H1 (cell line): ENCODE results near the gene CHST8. TPM values are rescaled to one million over a fixed set of nuclear protein-coding genes. Genes with fewer than 3 reads are reported as not detected.
A peak's percentile ranks its signal among the peaks of the same experiment; 100 is the strongest.

Experiments
- CTCF ChIA-PET: fragments of 300-600 bp; sonication (Branson Sonifier 250); formaldehyde crosslinking; loops from one replicate; lab custom pipeline; 2021; ENCODE audit not compliant: partially characterized antibody; lab: Charles Lee
- POLR2A ChIA-PET: fragments of 300-600 bp; sonication (Branson Sonifier 250); formaldehyde crosslinking; loops from one replicate; lab custom pipeline; 2021; ENCODE audit warnings: inconsistent platforms; ENCODE audit not compliant: partially characterized antibody; lab: Charles Lee
- DNase-seq, 2 experiments: peaks; one replicate each; pipeline versions ENCODE4 v3.0.0 to v3.0.0-alpha.2; 2010 to 2022; ENCODE audit warnings: low spot score in 2 of 2, low read depth in 1 of 2, mixed read lengths in 1 of 2
- FAIRE-seq: peaks from 2 replicates; lab custom pipeline; 2011; peaks lifted over from hg19 to GRCh38; lab: Jason Lieb, UNC
- H2AFZ ChIP-seq: 2 replicates; pipeline ENCODE4 v1.8.1; 2012; ENCODE audit warnings: low read length, inconsistent platforms
- H2AK5ac ChIP-seq: 2 replicates; pipeline ENCODE4 v1.6.1; 2013; ENCODE audit warnings: low read depth, low read length
- H2BK120ac ChIP-seq: replicated peaks from 2 replicates; pipeline ENCODE3; 2013; ENCODE audit warnings: low read depth, low read length, inconsistent platforms
- H2BK12ac ChIP-seq: 2 replicates; pipeline ENCODE4 v1.6.1; 2013; ENCODE audit warnings: low read depth, low read length
- H2BK15ac ChIP-seq: 2 replicates; pipeline ENCODE4 v1.6.1; 2013; ENCODE audit warnings: low read length
- H2BK20ac ChIP-seq: 2 replicates; pipeline ENCODE4 v1.6.1; 2013; ENCODE audit warnings: low read length
- H2BK5ac ChIP-seq: 2 replicates; pipeline ENCODE4 v1.6.1; 2013; ENCODE audit warnings: low read depth, low read length
- H3K14ac ChIP-seq: 2 replicates; pipeline ENCODE4 v1.6.1; 2013; ENCODE audit warnings: inconsistent platforms; ENCODE audit not compliant: insufficient read length
- H3K18ac ChIP-seq: 2 replicates; pipeline ENCODE4 v1.6.1; 2013; ENCODE audit warnings: low read length; ENCODE audit errors: extremely low read depth
- H3K23ac ChIP-seq: 2 replicates; pipeline ENCODE4 v1.6.1; 2013; ENCODE audit warnings: inconsistent platforms; ENCODE audit not compliant: insufficient read length
- H3K23me2 ChIP-seq: 2 replicates; pipeline ENCODE4 v1.6.1; 2013; ENCODE audit warnings: low read depth, low read length
- H3K27ac ChIP-seq: 2 replicates; pipeline ENCODE4 v1.6.1; 2011; ENCODE audit warnings: low read depth, low read length, inconsistent platforms
- H3K27me3 ChIP-seq, 4 experiments: replicated peaks in 1 of 4; 1 replicate in 1 of 4; 2 replicates in 3 of 4; pipeline versions ENCODE4 v1.6.1 to v1.8.1; 2011 to 2013; ENCODE audit warnings: low read length in 3 of 4, mild to moderate bottlenecking in 3 of 4, inconsistent platforms in 2 of 4, mixed read lengths in 2 of 4, moderate library complexity in 1 of 4; ENCODE audit not compliant: control insufficient read depth in 3 of 4, insufficient read depth in 3 of 4; ENCODE audit errors: extremely low read depth in 1 of 4
- H3K36me3 ChIP-seq, 4 experiments: 2 replicates each; pipeline versions ENCODE4 v1.6.1 to v1.8.1; 2011 to 2013; ENCODE audit warnings: mild to moderate bottlenecking in 4 of 4, low read length in 3 of 4, moderate library complexity in 2 of 4, control low read depth in 1 of 4, inconsistent platforms in 1 of 4; ENCODE audit not compliant: insufficient read depth in 4 of 4, control insufficient read depth in 2 of 4
- H3K4ac ChIP-seq: replicated peaks from 2 replicates; pipeline ENCODE3; 2013; ENCODE audit warnings: low read length, low read depth, mixed read lengths, inconsistent platforms; ENCODE audit not compliant: insufficient read length
- H3K4me1 ChIP-seq, 4 experiments: replicated peaks in 1 of 4; 1 replicate in 1 of 4; 2 replicates in 3 of 4; pipeline versions ENCODE4 v1.6.1 to v1.8.1; 2011 to 2013; ENCODE audit warnings: low read length in 3 of 4, inconsistent platforms in 2 of 4, mixed read lengths in 1 of 4; ENCODE audit not compliant: insufficient read depth in 4 of 4, control insufficient read depth in 3 of 4
- H3K4me2 ChIP-seq, 2 experiments: 2 replicates each; pipeline versions ENCODE4 v1.6.1 to v1.8.1; 2011 to 2013; ENCODE audit warnings: low read depth in 2 of 2, low read length in 2 of 2, control low read depth in 1 of 2, inconsistent platforms in 1 of 2, mild to moderate bottlenecking in 1 of 2; ENCODE audit not compliant: insufficient read depth in 1 of 2
- H3K4me3 ChIP-seq, 4 experiments: fragments of 200-600, 300-600 bp in 1 of 4; sonication (generic), shearing (Covaris generic), sonication (Bioruptor Twin) in 1 of 4; 2 replicates each; pipeline versions ENCODE4 v1.5.1 to v1.8.1; 2011 to 2016; ENCODE audit warnings: low read length in 4 of 4, low read depth in 3 of 4, control low read depth in 2 of 4, inconsistent platforms in 2 of 4, mild to moderate bottlenecking in 2 of 4, mixed read lengths in 1 of 4, moderate library complexity in 1 of 4; ENCODE audit not compliant: insufficient read depth in 2 of 4; ENCODE audit errors: extremely low read depth in 1 of 4
- H3K56ac ChIP-seq: replicated peaks from 2 replicates; pipeline ENCODE3; 2013; ENCODE audit warnings: low read depth, mild to moderate bottlenecking, mixed read lengths, low read length, inconsistent platforms; ENCODE audit not compliant: insufficient read length
- H3K79me1 ChIP-seq: 2 replicates; pipeline ENCODE4 v1.6.1; 2013; ENCODE audit warnings: low read depth, low read length, control low read depth
- H3K79me2 ChIP-seq, 2 experiments: 2 replicates each; pipeline versions ENCODE4 v1.6.1 to v1.8.1; 2012 to 2013; ENCODE audit warnings: low read length in 2 of 2, mild to moderate bottlenecking in 2 of 2, inconsistent platforms in 1 of 2; ENCODE audit not compliant: insufficient read depth in 2 of 2, control insufficient read depth in 1 of 2
- H3K9ac ChIP-seq, 4 experiments: replicated peaks in 1 of 4; 1 replicate in 1 of 4; 2 replicates in 3 of 4; pipeline versions ENCODE4 v1.6.1 to v1.8.1; 2011 to 2013; ENCODE audit warnings: low read depth in 3 of 4, low read length in 3 of 4, control low read depth in 2 of 4, mild to moderate bottlenecking in 2 of 4, moderate library complexity in 2 of 4, inconsistent platforms in 1 of 4; ENCODE audit errors: extremely low read depth in 1 of 4
- H3K9me3 ChIP-seq, 2 experiments: 2 replicates each; pipeline versions ENCODE4 v1.6.1 to v1.8.1; 2012 to 2013; ENCODE audit warnings: mild to moderate bottlenecking in 2 of 2, moderate library complexity in 2 of 2, control low read depth in 1 of 2, inconsistent platforms in 1 of 2, low read depth in 1 of 2, low read length in 1 of 2, mixed read lengths in 1 of 2; ENCODE audit not compliant: insufficient read depth in 2 of 2
- H4K20me1 ChIP-seq, 2 experiments: replicated peaks in 1 of 2; 2 replicates each; pipeline versions ENCODE3 to v1.8.1; 2011 to 2013; ENCODE audit warnings: inconsistent platforms in 2 of 2, low read length in 2 of 2, mild to moderate bottlenecking in 1 of 2; ENCODE audit not compliant: insufficient read depth in 2 of 2, control insufficient read depth in 1 of 2
- H4K5ac ChIP-seq: 2 replicates; pipeline ENCODE4 v1.6.1; 2013; ENCODE audit warnings: low read length, low read depth, mixed read lengths, inconsistent platforms; ENCODE audit not compliant: insufficient read length
- H4K8ac ChIP-seq: 2 replicates; pipeline ENCODE4 v1.8.0; 2013; ENCODE audit warnings: mild to moderate bottlenecking, moderate library complexity, low read length, inconsistent platforms; ENCODE audit not compliant: insufficient read depth; ENCODE audit errors: extremely low read depth
- H4K91ac ChIP-seq: replicated peaks from 2 replicates; pipeline ENCODE3; 2013; ENCODE audit warnings: low read length, mixed read lengths, inconsistent platforms; ENCODE audit not compliant: insufficient read length
- BRCA1 ChIP-seq: IDR thresholded peaks from 2 replicates; pipeline ENCODE4 v1.6.1; 2012; ENCODE audit warnings: low read depth, low read length, improper control_type of control experiment
- CBX8 ChIP-seq: fragments of 300-800, 300-1000 bp; sonication (generic); IDR thresholded peaks from 2 replicates; pipeline ENCODE4 v1.7.1; 2016; ENCODE audit warnings: low read depth, low read length, borderline replicate concordance
- CEBPB ChIP-seq: IDR thresholded peaks from 2 replicates; pipeline ENCODE4 v1.6.1; 2012; ENCODE audit warnings: low read depth, low read length
- GTF2F1 ChIP-seq: IDR thresholded peaks from 2 replicates; pipeline ENCODE4 v1.6.1; 2012; ENCODE audit warnings: low read depth, low read length, improper control_type of control experiment, borderline replicate concordance
- JUN ChIP-seq: IDR thresholded peaks from 2 replicates; pipeline ENCODE4 v1.6.1; 2011; ENCODE audit warnings: low read depth, mild to moderate bottlenecking, improper control_type of control experiment, low read length
- SIX5 ChIP-seq: IDR thresholded peaks from 2 replicates; pipeline ENCODE4 v1.6.1; 2011; ENCODE audit warnings: mild to moderate bottlenecking, low read depth, low read length
- SP1 ChIP-seq: IDR thresholded peaks from 2 replicates; pipeline ENCODE4 v1.6.1; 2011; ENCODE audit warnings: low read depth, low read length
- SUZ12 ChIP-seq: fragments of 200-600 bp; sonication (generic); IDR thresholded peaks from 2 replicates; pipeline ENCODE4 v1.6.1; 2012; ENCODE audit warnings: mild to moderate bottlenecking, inconsistent platforms, low read length, moderate library complexity, mixed read lengths
- TBP ChIP-seq: IDR thresholded peaks from 2 replicates; pipeline ENCODE4 v1.6.1; 2011; ENCODE audit warnings: low read depth, low read length, improper control_type of control experiment
- WGBS, 2 experiments: shearing (Covaris generic) in 1 of 2; methylation state at CpG; one replicate each; pipeline versions ENCODE4 v1.1.6 to v1.1.7; 2013 to 2015; ENCODE audit warnings: low lambda C conversion rate in 2 of 2, mixed read lengths in 2 of 2, inconsistent platforms in 1 of 2, low coverage in 1 of 2, missing lambda C conversion rate in 1 of 2; ENCODE audit not compliant: insufficient replicate concordance in 2 of 2, insufficient coverage in 1 of 2, insufficient read length in 1 of 2; ENCODE audit errors: extremely low coverage in 1 of 2, missing lambda C conversion rate in 1 of 2; 5-methylcytosine and 5-hydroxymethylcytosine counted together
- polyA plus RNA-seq, 7 experiments: library from polyadenylated mRNA; depleted of rRNA in 3 of 7; stranded (reverse) in 5 of 7; unstranded in 2 of 7; fragments of >200 nt in 5 of 7; fragments of 200-250 nt in 2 of 7; gene quantifications; 1 replicate in 5 of 7; 2 replicates in 1 of 7; 4 replicates in 1 of 7; pipeline versions ENCODE4 v1.2.1 to v1.2.3, GENCODE V29; 2011 to 2013; ENCODE audit warnings: missing spikeins in 2 of 7, mixed read lengths in 2 of 7
- total RNA-seq: library from RNA; stranded (reverse); fragmentation: NEBNext Ultra II Directional; extraction: Animal tissue kit (Norgen Biotek cat#: 25700); gene quantifications from 2 replicates; pipeline ENCODE4 v1.2.1, GENCODE V29; 2021
- TF ChIP-seq, protein P1 (sequence below): IDR thresholded peaks from 2 replicates; pipeline ENCODE4 v1.6.1; 2012; ENCODE audit warnings: inconsistent platforms
- TF ChIP-seq, protein P2 (sequence below): IDR thresholded peaks from 2 replicates; pipeline ENCODE4 v1.6.1; 2012; ENCODE audit warnings: inconsistent platforms

CHST8 gene
- total and polyA plus RNA-seq, 2 of the 8 experiments (the other 6 are each of a cell fraction or from before 2014, with no cell fraction given), result 10.8 to 28.2 TPM

DNA sequence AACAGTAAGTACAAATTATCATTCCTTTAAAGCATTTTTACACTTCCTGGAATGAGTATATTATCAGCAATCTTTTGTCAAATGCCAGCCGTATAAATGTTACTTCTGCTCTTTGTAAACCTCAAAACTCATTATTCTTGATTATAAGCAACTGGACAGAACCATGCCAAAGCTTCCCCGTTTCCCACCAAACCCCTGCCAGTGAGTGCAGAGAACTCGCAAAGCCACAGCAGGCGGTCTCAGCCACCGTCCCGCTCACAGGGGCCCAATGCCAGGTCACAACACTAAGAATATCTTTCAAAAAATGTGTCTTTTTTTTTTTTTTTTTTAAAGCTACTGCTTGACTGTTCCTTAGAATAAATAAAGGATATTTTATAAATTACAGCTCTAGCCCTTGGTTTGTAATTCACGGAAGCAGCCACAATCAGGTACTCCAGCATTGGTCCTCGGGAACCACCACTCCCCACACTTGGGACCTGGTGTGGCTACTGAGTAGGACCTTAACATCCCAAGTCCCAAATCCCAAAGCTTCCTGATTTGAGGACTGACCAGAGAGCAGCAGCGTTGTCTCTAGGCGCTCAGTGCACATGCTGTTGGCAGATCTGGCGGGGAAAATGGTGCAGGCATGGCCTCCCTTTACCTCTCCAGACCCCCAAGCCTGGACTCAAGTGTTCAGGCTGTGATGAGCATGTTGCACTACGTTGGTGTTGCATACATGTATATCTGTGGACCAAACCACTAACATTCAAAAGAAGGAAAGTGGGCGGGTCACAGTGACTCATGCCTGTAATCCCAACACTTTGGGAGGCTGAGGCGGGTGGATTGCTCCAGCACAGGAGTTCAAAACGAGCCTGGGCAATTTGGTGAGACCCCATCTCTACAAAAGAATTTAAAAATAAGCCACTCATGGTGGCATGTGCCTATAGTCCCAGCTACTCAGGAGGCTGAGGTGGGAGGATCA is 193.9 kb downstream of the CHST8 start:
- Histone ChIP-seq H3K4me1 (peaks cover 0 to 7% (median 4%) of the 10 kb centered on the region in 4 experiments; a peak in 6 of 7 replicates), H2AK5ac (no peak overlapping the region), H3K23me2 (peaks cover 9% of the 10 kb centered on the region; the same call in 1 of the 2 replicates), H3K79me1 (no peaks in the 10 kb centered on the region; the same call in 1 of the 2 replicates), H3K27me3 (peaks cover 0 to 5% (median 2%) of the 10 kb centered on the region in 4 experiments; a peak in 3 of 7 replicates), H3K23ac (no peak overlapping the region), H4K5ac (no peak overlapping the region), H4K20me1 (peaks cover 1 to 4% of the 10 kb centered on the region in 2 experiments), H3K27ac (no peak overlapping the region), H2BK15ac (0 out of 2 replicates have a peak overlapping the region, but pooled peaks have one; percentile 29), H4K91ac (no peak overlapping the region), H2BK5ac (no peak overlapping the region), H3K4me2 (no peak overlapping the region), H2BK120ac (no peak overlapping the region), H3K14ac (no peak overlapping the region), H2AFZ (no peak overlapping the region), H3K4ac (no peak overlapping the region), H4K8ac (no peak overlapping the region), H3K9ac (no peak overlapping the region), H3K9me3 (no peaks in the 10 kb centered on the region), H3K4me3 (no peak overlapping the region; a peak in 1 of 8 replicates), H2BK20ac (no peak overlapping the region), H2BK12ac (no peak overlapping the region), H3K36me3 (peaks cover 2 to 14% (median 5%) of the 10 kb centered on the region in 4 experiments; a peak in 5 of 8 replicates), H3K18ac (no peak overlapping the region; the same call in 1 of the 2 replicates), H3K56ac (no peak overlapping the region), H3K79me2 (no peaks in the 10 kb centered on the region)
- POLR2A ChIA-PET, result interaction anchor here (0.6 to 1.7 kb wide), 3 partner anchors 14 to 116 kb away, joined by 3 read pairs; no protein-coding TSS in a partner anchor
- CTCF ChIA-PET, result interaction anchor here (0.7 to 1.5 kb wide), 2 partner anchors 38 to 89 kb away, joined by 3 to 4 read pairs; no protein-coding TSS in a partner anchor
- FAIRE-seq, result no peak
- WGBS, 2 experiments, result 85% methylated on average over 15 of the region's 15 CpGs; no CpG with 5 or more reads in 1 of the 2 experiments
- no peak for DNase-seq
- TF ChIP-seq GTF2F1 (no peak), JUN (no peak), TBP (no peak), CEBPB (no peak), SUZ12 (no peak), CBX8 (no peak), BRCA1 (no peak), SIX5 (no peak), SP1 (no peak)
- TF ChIP-seq, protein P1, sequence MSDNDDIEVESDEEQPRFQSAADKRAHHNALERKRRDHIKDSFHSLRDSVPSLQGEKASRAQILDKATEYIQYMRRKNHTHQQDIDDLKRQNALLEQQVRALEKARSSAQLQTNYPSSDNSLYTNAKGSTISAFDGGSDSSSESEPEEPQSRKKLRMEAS, result no peak
- TF ChIP-seq, protein P2, sequence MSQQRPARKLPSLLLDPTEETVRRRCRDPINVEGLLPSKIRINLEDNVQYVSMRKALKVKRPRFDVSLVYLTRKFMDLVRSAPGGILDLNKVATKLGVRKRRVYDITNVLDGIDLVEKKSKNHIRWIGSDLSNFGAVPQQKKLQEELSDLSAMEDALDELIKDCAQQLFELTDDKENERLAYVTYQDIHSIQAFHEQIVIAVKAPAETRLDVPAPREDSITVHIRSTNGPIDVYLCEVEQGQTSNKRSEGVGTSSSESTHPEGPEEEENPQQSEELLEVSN, result no peak
